H9 (cell line): ENCODE data around the gene GRIK1. TPM values are rescaled to one million over a fixed set of nuclear protein-coding genes. Genes with fewer than 3 reads are reported as not detected.

Source experiments
- DNase-seq: peaks from one replicate; pipeline ENCODE4 v3.0.0-alpha.2; 2017
- H2AFZ ChIP-seq: one replicate; pipeline ENCODE4 v1.6.1; 2013; ENCODE audit warnings: mild to moderate bottlenecking, low read length, control low read depth, moderate library complexity
- H2AK5ac ChIP-seq: 2 replicates; pipeline ENCODE4 v1.6.1; 2013; ENCODE audit warnings: low read length, control low read depth, mixed read lengths; ENCODE audit not compliant: insufficient read length
- H2BK120ac ChIP-seq: one replicate; pipeline ENCODE4 v1.6.1; 2013; ENCODE audit warnings: low read depth, mild to moderate bottlenecking, low read length, control low read depth, inconsistent platforms; ENCODE audit not compliant: poor library complexity, severe bottlenecking
- H2BK12ac ChIP-seq: 2 replicates; pipeline ENCODE4 v1.6.1; 2013; ENCODE audit warnings: low read length, control low read depth, mixed read lengths, low read depth; ENCODE audit not compliant: insufficient read length
- H2BK15ac ChIP-seq: 2 replicates; pipeline ENCODE4 v1.6.1; 2013; ENCODE audit warnings: low read depth, low read length, control low read depth
- H2BK20ac ChIP-seq: one replicate; pipeline ENCODE4 v1.6.1; 2013; ENCODE audit warnings: low read depth, mild to moderate bottlenecking, low read length, control low read depth, inconsistent platforms; ENCODE audit not compliant: poor library complexity, severe bottlenecking
- H2BK5ac ChIP-seq: 2 replicates; pipeline ENCODE4 v1.6.1; 2013; ENCODE audit warnings: low read length, control low read depth, mixed read lengths; ENCODE audit not compliant: insufficient read length
- H3K14ac ChIP-seq: 2 replicates; pipeline ENCODE4 v1.6.1; 2013; ENCODE audit warnings: low read length, control low read depth; ENCODE audit not compliant: insufficient read depth
- H3K18ac ChIP-seq: 2 replicates; pipeline ENCODE4 v1.6.1; 2013; ENCODE audit warnings: low read depth, mild to moderate bottlenecking, mixed read lengths, low read length, control low read depth; ENCODE audit not compliant: insufficient read length
- H3K23ac ChIP-seq: 2 replicates; pipeline ENCODE4 v1.6.1; 2013; ENCODE audit warnings: low read length, control low read depth, mixed read lengths, low read depth; ENCODE audit not compliant: insufficient read length
- H3K23me2 ChIP-seq: 2 replicates; pipeline ENCODE4 v1.6.1; 2013; ENCODE audit warnings: low read depth, mild to moderate bottlenecking, mixed read lengths, low read length, control low read depth; ENCODE audit not compliant: insufficient read length, poor library complexity, severe bottlenecking
- H3K27ac ChIP-seq: 2 replicates; pipeline ENCODE4 v1.5.1; 2013; ENCODE audit warnings: low read length, control low read depth, mixed read lengths, low read depth; ENCODE audit not compliant: insufficient read length
- H3K27me3 ChIP-seq: 2 replicates; pipeline ENCODE4 v1.6.1; 2013; ENCODE audit warnings: low read length, control low read depth, inconsistent platforms; ENCODE audit not compliant: insufficient read depth
- H3K4ac ChIP-seq: 2 replicates; pipeline ENCODE4 v1.6.1; 2013; ENCODE audit warnings: low read depth, mild to moderate bottlenecking, control low read depth, inconsistent platforms, low read length, moderate library complexity
- H3K4me1 ChIP-seq: 2 replicates; pipeline ENCODE4 v1.6.1; 2013; ENCODE audit warnings: low read length, control low read depth, inconsistent platforms; ENCODE audit not compliant: insufficient read depth
- H3K4me2 ChIP-seq: 2 replicates; pipeline ENCODE4 v1.6.1; 2013; ENCODE audit warnings: low read length, control low read depth, mixed read lengths; ENCODE audit not compliant: insufficient read length, insufficient read depth
- H3K56ac ChIP-seq: 2 replicates; pipeline ENCODE4 v1.6.1; 2013; ENCODE audit warnings: low read depth, mild to moderate bottlenecking, mixed read lengths, low read length, control low read depth; ENCODE audit not compliant: insufficient read length
- H3K79me1 ChIP-seq: 2 replicates; pipeline ENCODE4 v1.6.1; 2013; ENCODE audit warnings: low read depth, mild to moderate bottlenecking, moderate library complexity, low read length, control low read depth, inconsistent platforms; ENCODE audit not compliant: insufficient read depth, poor library complexity, severe bottlenecking
- H3K79me2 ChIP-seq: 2 replicates; pipeline ENCODE4 v1.6.1; 2013; ENCODE audit warnings: low read length, control low read depth, inconsistent platforms; ENCODE audit not compliant: insufficient read depth
- H3K9ac ChIP-seq: 2 replicates; pipeline ENCODE4 v1.6.1; 2013; ENCODE audit warnings: low read length, control low read depth, mixed read lengths; ENCODE audit not compliant: insufficient read length; ENCODE audit errors: extremely low read depth
- H3K9me3 ChIP-seq: one replicate; pipeline ENCODE4 v1.6.1; 2013; ENCODE audit warnings: low read depth, low read length, inconsistent platforms; ENCODE audit not compliant: control insufficient read depth
- H3T11ph ChIP-seq: one replicate; pipeline ENCODE4 v1.6.1; 2013; ENCODE audit warnings: mild to moderate bottlenecking, low read length, control low read depth, inconsistent platforms
- H4K20me1 ChIP-seq: one replicate; pipeline ENCODE4 v1.6.1; 2013; ENCODE audit not compliant: control insufficient read depth, insufficient read length, insufficient read depth
- H4K5ac ChIP-seq: 2 replicates; pipeline ENCODE4 v1.6.1; 2013; ENCODE audit warnings: low read depth, mild to moderate bottlenecking, mixed read lengths, low read length, control low read depth; ENCODE audit not compliant: insufficient read length
- H4K8ac ChIP-seq: replicated peaks from 2 replicates; pipeline ENCODE4 v1.6.1; 2013; ENCODE audit warnings: low read length, control low read depth, mixed read lengths, low read depth; ENCODE audit not compliant: insufficient read length
- H4K91ac ChIP-seq: 2 replicates; pipeline ENCODE4 v1.6.1; 2013; ENCODE audit warnings: low read depth, mild to moderate bottlenecking, moderate library complexity, mixed read lengths, low read length, control low read depth; ENCODE audit not compliant: insufficient read length
- H3K27ac Mint-ChIP-seq, 3 experiments: 2 replicates in 2 of 3; 3 replicates in 1 of 3; pipeline ENCODE4 v1.8.0; 2020 to 2021; ENCODE audit warnings: mixed read lengths in 3 of 3, mild to moderate bottlenecking in 1 of 3, moderate library complexity in 1 of 3
- H3K27me3 Mint-ChIP-seq: 2 replicates; pipeline ENCODE4 v1.8.0; 2021; ENCODE audit warnings: low read depth, mild to moderate bottlenecking, moderate library complexity, mixed read lengths
- H3K36me3 Mint-ChIP-seq, 3 experiments: 2 replicates in 2 of 3; 3 replicates in 1 of 3; pipeline ENCODE4 v1.8.0; 2020 to 2021; ENCODE audit warnings: low read depth in 3 of 3, mixed read lengths in 3 of 3; ENCODE audit not compliant: insufficient read depth in 1 of 3
- H3K4me1 Mint-ChIP-seq, 2 experiments: 2 replicates each; pipeline ENCODE4 v1.8.0; 2020; ENCODE audit warnings: mixed read lengths in 2 of 2
- H3K4me3 Mint-ChIP-seq, 2 experiments: 2 replicates in 1 of 2; 3 replicates in 1 of 2; pipeline ENCODE4 v1.8.0; 2020 to 2021; ENCODE audit warnings: mild to moderate bottlenecking in 2 of 2, mixed read lengths in 2 of 2, moderate library complexity in 1 of 2
- H3K9me3 Mint-ChIP-seq, 2 experiments: 2 replicates in 1 of 2; 3 replicates in 1 of 2; pipeline ENCODE4 v1.8.0; 2020; ENCODE audit warnings: mild to moderate bottlenecking in 2 of 2, mixed read lengths in 2 of 2, moderate library complexity in 1 of 2
- CTCF ChIP-seq: fragments of 200-600 bp; sonication (generic); conservative IDR thresholded peaks from 3 replicates; pipeline ENCODE4 v1.8.0; 2021; ENCODE audit warnings: antibody characterized with exemption, mild to moderate bottlenecking
- WGBS: extraction: QIAGEN DNeasy Blood & Tissue Kit; methylation state at CpG from one replicate; pipeline ENCODE4 v1.1.7; 2013; ENCODE audit warnings: missing lambda C conversion rate, low lambda C conversion rate, mixed read lengths; ENCODE audit not compliant: insufficient read length; ENCODE audit errors: extremely low coverage; 5-methylcytosine and 5-hydroxymethylcytosine counted together
- total RNA-seq: library from RNA; stranded (reverse); gene quantifications from 2 replicates; pipeline ENCODE4 v1.2.1, GENCODE V29; 2021

GRIK1 gene
- total RNA-seq, 1 experiment from 2014 or later = not detected

GRCh38 chr21:29675451-29675850 is 264.3 kb downstream of the GRIK1 start:
- Histone ChIP-seq H2BK20ac (no peak overlapping the region), H3K27me3 (no peaks in the 10 kb centered on the region), H3K27ac (no peak overlapping the region), H2BK5ac (no peak overlapping the region), H3K4ac (no peak overlapping the region), H2BK120ac (no peak overlapping the region), H2AFZ (no peak overlapping the region), H2BK15ac (no peak overlapping the region), H4K8ac (no peak overlapping the region), H3K4me1 (no peaks in the 10 kb centered on the region; the same call in 1 of the 2 replicates), H4K91ac (no peak overlapping the region), H3K23me2 (no peaks in the 10 kb centered on the region), H3K18ac (no peak overlapping the region), H3K23ac (no peak overlapping the region), H3T11ph (no peak overlapping the region), H3K79me1 (no peaks in the 10 kb centered on the region), H3K79me2 (no peaks in the 10 kb centered on the region), H3K4me2 (no peak overlapping the region), H2AK5ac (no peak overlapping the region), H3K9ac (no peak overlapping the region), H3K14ac (no peak overlapping the region), H4K20me1 (no peaks in the 10 kb centered on the region), H2BK12ac (no peak overlapping the region), H4K5ac (no peak overlapping the region), H3K56ac (no peak overlapping the region), H3K9me3 (no peaks in the 10 kb centered on the region)
- peaks cover 29 to 38% of the 10 kb centered on the region in 2 experiments for H3K4me1 Mint-ChIP-seq
- H3K27me3 Mint-ChIP-seq = no peaks in the 10 kb centered on the region
- H3K4me3 Mint-ChIP-seq = no peak overlapping the region
- TF ChIP-seq CTCF = no peak
- H3K36me3 Mint-ChIP-seq = no peaks in the 10 kb centered on the region
- no peaks in the 10 kb centered on the region for H3K9me3 Mint-ChIP-seq
- DNase-seq = no peak
- no peak overlapping the region for H3K27ac Mint-ChIP-seq
- WGBS = no CpG with 5 or more reads among the region's 1 CpG
